Sigmoid colon (tissue), 7 donors: ENCODE results near the gene SPIRE1. TPM values are rescaled to one million over a fixed set of nuclear protein-coding genes. Genes with fewer than 3 reads are reported as not detected.
"Not testable (repeated sequence)": the region's sequence is repeated elsewhere in the genome, so short reads cannot be mapped to it uniquely, and the experiment has no call there.

Experiments used
- DNase-seq: peaks from one replicate; pipeline ENCODE4 v3.0.0-alpha.2; 2019
- H3K27ac ChIP-seq, 4 donors: fragments of 200-600 bp; sonication (generic); one replicate each; pipeline ENCODE4 v1.5.1; 2016 to 2019; ENCODE audit warnings: mild to moderate bottlenecking in 1 of 4
- H3K27me3 ChIP-seq, 3 donors: fragments of 200-600 bp; sonication (generic); one replicate each; pipeline ENCODE4 v1.5.1; 2019; ENCODE audit warnings: mild to moderate bottlenecking in 1 of 3
- H3K36me3 ChIP-seq, 4 donors: fragments of 200-600 bp; sonication (generic); one replicate each; pipeline ENCODE4 v1.5.1; 2016 to 2019
- H3K4me1 ChIP-seq, 4 donors: fragments of 200-600 bp; sonication (generic); one replicate each; pipeline ENCODE4 v1.5.1; 2017 to 2019
- H3K4me3 ChIP-seq, 4 donors: fragments of 200-600 bp; sonication (generic); one replicate each; pipeline ENCODE4 v1.5.1; 2017 to 2019; ENCODE audit warnings: mild to moderate bottlenecking in 2 of 4, moderate library complexity in 1 of 4
- H3K9me3 ChIP-seq, 4 donors: fragments of 200-600 bp in 3 of 4; sonication (generic) in 3 of 4; one replicate each; pipeline versions ENCODE4 v1.5.1 to v1.6.1; 2013 to 2019
- EP300 ChIP-seq, 4 donors: sonication (generic); formaldehyde crosslinking; IDR thresholded peaks; one replicate each; pipeline ENCODE4 v1.6.1; 2017; ENCODE audit warnings: antibody characterized with exemption in 4 of 4
- POLR2A ChIP-seq, 2 donors: fragments of 450-650 bp; IDR thresholded peaks; one replicate each; pipeline ENCODE4 v1.6.1; 2016; ENCODE audit warnings: antibody characterized with exemption in 2 of 2, mild to moderate bottlenecking in 2 of 2, moderate library complexity in 2 of 2
- POLR2AphosphoS5 ChIP-seq, 4 donors: sonication (generic); formaldehyde crosslinking; IDR thresholded peaks; one replicate each; pipeline ENCODE4 v1.6.1; 2017; ENCODE audit warnings: antibody characterized with exemption in 4 of 4
- WGBS, 2 donors: extraction: QIAGEN DNeasy Blood & Tissue Kit; methylation state at CpG; one replicate each; pipeline ENCODE4 v1.1.7; 2013; 5-methylcytosine and 5-hydroxymethylcytosine counted together
- intact Hi-C: fragments of 100-400 bp; cut with DNase I; formaldehyde crosslinking; loops from one replicate; pipeline ENCODE4 v1.15.1; 2023
- polyA plus RNA-seq, 3 donors: library from polyadenylated mRNA; stranded (reverse); fragments of 200-250 nt; gene quantifications; one replicate each; pipeline ENCODE4 v1.2.3, GENCODE V29; 2013
- total RNA-seq, 4 donors: library from RNA; depleted of rRNA; stranded (reverse); fragments of >200 nt; gene quantifications; one replicate each; pipeline ENCODE4 v1.1.0, GENCODE V29; 2016
- TF ChIP-seq, protein P1 (sequence below), 4 experiments: fragments of 450-650 bp in 3 of 4; fragments of 200-600 bp in 1 of 4; IDR thresholded peaks; one replicate each; pipeline ENCODE4 v1.5.1; 2016 to 2019; ENCODE audit warnings: antibody characterized with exemption in 4 of 4, mild to moderate bottlenecking in 3 of 4, moderate library complexity in 2 of 4
- donor health status: healthy with polysubstance abuse.
- donor health status: Bipolar disorder and iron deficiency.
- donor health status: healthy.

Gene SPIRE1
- total and polyA plus RNA-seq, 7 donors: 2.1 to 31.6 (median 22.7) TPM

DNA sequence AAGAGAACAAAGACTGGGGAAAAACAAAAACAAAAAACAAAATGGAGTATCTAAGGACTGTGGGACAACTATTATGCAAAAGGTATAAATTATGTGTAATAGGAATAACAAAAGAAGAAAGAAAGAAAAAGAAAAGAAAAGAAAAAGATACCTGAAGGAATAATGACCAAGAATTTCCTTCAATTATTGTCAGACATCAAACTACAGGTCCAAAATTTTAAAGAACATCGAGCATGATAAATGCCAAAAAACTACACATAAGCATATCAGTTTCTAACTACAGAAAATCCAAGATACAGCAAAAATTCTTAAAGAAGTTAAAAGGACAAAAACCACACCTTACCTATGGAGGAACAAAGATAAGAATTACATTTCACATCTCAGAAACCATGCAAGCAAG, 93.0 kb downstream of the SPIRE1 start:
- no peak for DNase-seq
- Histone ChIP-seq H3K4me1 (no peaks in the 10 kb centered on the region), H3K27ac (no peak overlapping the region), H3K9me3 (peaks cover 0 to 3% (median 0%) of the 10 kb centered on the region in 4 donors), H3K4me3 (no peak overlapping the region), H3K27me3 (no peaks in the 10 kb centered on the region), H3K36me3 (no peaks in the 10 kb centered on the region)
- WGBS, 2 donors: 90 to 97% methylated on average over 1 of the region's 1 CpG
- no peak for TF ChIP-seq POLR2A (IDR thresholded peaks at IDR 0.05)
- no peak for TF ChIP-seq EP300 (IDR thresholded peaks at IDR 0.05)
- TF ChIP-seq, protein P1, sequence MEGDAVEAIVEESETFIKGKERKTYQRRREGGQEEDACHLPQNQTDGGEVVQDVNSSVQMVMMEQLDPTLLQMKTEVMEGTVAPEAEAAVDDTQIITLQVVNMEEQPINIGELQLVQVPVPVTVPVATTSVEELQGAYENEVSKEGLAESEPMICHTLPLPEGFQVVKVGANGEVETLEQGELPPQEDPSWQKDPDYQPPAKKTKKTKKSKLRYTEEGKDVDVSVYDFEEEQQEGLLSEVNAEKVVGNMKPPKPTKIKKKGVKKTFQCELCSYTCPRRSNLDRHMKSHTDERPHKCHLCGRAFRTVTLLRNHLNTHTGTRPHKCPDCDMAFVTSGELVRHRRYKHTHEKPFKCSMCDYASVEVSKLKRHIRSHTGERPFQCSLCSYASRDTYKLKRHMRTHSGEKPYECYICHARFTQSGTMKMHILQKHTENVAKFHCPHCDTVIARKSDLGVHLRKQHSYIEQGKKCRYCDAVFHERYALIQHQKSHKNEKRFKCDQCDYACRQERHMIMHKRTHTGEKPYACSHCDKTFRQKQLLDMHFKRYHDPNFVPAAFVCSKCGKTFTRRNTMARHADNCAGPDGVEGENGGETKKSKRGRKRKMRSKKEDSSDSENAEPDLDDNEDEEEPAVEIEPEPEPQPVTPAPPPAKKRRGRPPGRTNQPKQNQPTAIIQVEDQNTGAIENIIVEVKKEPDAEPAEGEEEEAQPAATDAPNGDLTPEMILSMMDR (IDR thresholded peaks at IDR 0.05): no peak
- TF ChIP-seq POLR2AphosphoS5 (IDR thresholded peaks at IDR 0.05): no peak
- intact Hi-C loops: no loop called here

GRCh38 chr18:12564378-12564777, 93.5 kb downstream of the SPIRE1 start:
- 89 to 91% methylated on average over 2 of the region's 2 CpGs for WGBS, 2 donors
- H3K4me1 ChIP-seq: no peaks in the 10 kb centered on the region

DNA sequence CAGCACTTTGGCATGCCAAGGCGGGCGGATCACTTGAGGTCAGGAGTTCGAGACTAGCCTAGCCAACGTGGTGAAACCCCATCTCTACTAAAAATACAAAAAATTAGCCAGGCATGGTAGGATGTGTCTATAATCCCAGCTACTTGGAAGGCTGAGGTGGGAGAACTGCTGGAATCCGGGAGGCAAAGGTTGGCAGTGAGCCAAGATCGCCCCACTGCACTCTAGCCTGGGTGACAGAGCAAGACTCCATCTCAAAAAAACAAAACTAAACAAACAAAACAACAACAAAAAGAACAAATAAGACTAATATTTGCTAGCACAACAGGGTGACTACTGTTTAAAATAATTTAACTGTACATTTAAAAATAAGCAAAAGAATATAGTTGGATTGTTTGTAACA, 97.3 kb downstream of the SPIRE1 start:
- intact Hi-C loops, H3K36me3 ChIP-seq, H3K4me3 ChIP-seq, H3K27me3 ChIP-seq, DNase-seq, H3K4me1 ChIP-seq, H3K27ac ChIP-seq, H3K9me3 ChIP-seq: not testable (repeated sequence)
- 82 to 92% methylated on average over 6 of the region's 6 CpGs for WGBS, 2 donors

More at GRCh38 chr18:12564378-12564777, 93.5 kb downstream of the SPIRE1 start:
- TF ChIP-seq, protein P1 (IDR thresholded peaks at IDR 0.05): no peak
- H3K36me3 ChIP-seq: no peaks in the 10 kb centered on the region
- no peak overlapping the region for H3K27ac ChIP-seq
- no peaks in the 10 kb centered on the region for H3K27me3 ChIP-seq
- H3K9me3 ChIP-seq: peaks cover 0 to 3% (median 0%) of the 10 kb centered on the region in 4 donors
- no peak for DNase-seq
- intact Hi-C loops: no loop called here
- no peak overlapping the region for H3K4me3 ChIP-seq

DNA sequence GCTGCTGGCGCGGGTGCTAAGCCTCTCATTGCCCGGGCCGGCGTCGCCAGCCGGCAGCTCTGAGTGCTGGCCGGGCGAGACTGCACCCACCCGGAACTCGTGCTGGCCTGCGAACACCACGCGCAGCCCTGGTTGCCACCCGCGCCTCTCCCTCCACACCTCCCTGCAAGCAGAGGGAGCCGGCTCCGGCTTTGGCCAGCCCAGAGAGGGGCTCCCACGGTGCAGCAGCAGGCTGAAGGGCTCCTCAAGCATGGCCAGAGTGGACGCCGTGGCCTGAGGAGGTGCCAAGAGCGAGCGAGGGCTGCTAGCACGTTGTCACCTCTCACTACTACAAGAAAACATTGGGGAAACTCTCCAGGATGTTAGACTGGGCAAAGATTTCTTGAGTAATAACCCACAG, 98.6 kb downstream of the SPIRE1 start:
- Histone ChIP-seq H3K27ac (no peak overlapping the region), H3K36me3 (no peaks in the 10 kb centered on the region), H3K4me1 (no peaks in the 10 kb centered on the region), H3K27me3 (no peaks in the 10 kb centered on the region), H3K4me3 (no peak overlapping the region), H3K9me3 (no peaks in the 10 kb centered on the region)
- WGBS, 2 donors: 95 to 97% methylated on average over 24 of the region's 24 CpGs
- no peak for DNase-seq
- TF ChIP-seq POLR2A (IDR thresholded peaks at IDR 0.05) (no peak), EP300 (IDR thresholded peaks at IDR 0.05) (no peak), POLR2AphosphoS5 (IDR thresholded peaks at IDR 0.05) (no peak)
- TF ChIP-seq, protein P1 (IDR thresholded peaks at IDR 0.05): no peak
- intact Hi-C loops: no loop called here

GRCh38 chr18:12556946-12557806, 100.7 kb downstream of the SPIRE1 start:
- H3K9me3 ChIP-seq: no peaks in the 10 kb centered on the region
- TF ChIP-seq EP300 (IDR thresholded peaks at IDR 0.05) (no peak), POLR2AphosphoS5 (IDR thresholded peaks at IDR 0.05) (no peak), POLR2A (IDR thresholded peaks at IDR 0.05) (no peak)
- TF ChIP-seq, protein P1 (IDR thresholded peaks at IDR 0.05): no peak
- no peaks in the 10 kb centered on the region for H3K27me3 ChIP-seq
- WGBS, 2 donors: 95 to 98% methylated on average over 30 of the region's 30 CpGs
- H3K4me1 ChIP-seq: peaks cover 0 to 3% (median 2%) of the 10 kb centered on the region in 4 donors
- intact Hi-C loops: no loop called here
- H3K36me3 ChIP-seq: no peaks in the 10 kb centered on the region
- no peak overlapping the region for H3K27ac ChIP-seq
- DNase-seq: no peak
- no peak overlapping the region for H3K4me3 ChIP-seq
